Epithelial cell of esophagus (primary cell): ENCODE measurements around the gene ANKRD34C.
"Not testable (repeated sequence)": the region's sequence is repeated elsewhere in the genome, so short reads cannot be mapped to it uniquely, and the experiment has no call there.

Experiments used
- DNase-seq: peaks from one replicate; pipeline ENCODE4 v3.0.0; 2010; ENCODE audit warnings: low read depth
- H3K4me3 ChIP-seq: 2 replicates; pipeline ENCODE4 v1.5.1; 2011; ENCODE audit warnings: mild to moderate bottlenecking, low read length, control low read depth
- CTCF ChIP-seq: IDR thresholded peaks from 2 replicates; pipeline ENCODE4 v1.5.1; 2011; ENCODE audit warnings: low read depth, mild to moderate bottlenecking, low read length, control low read depth, inconsistent platforms; ENCODE audit not compliant: insufficient read depth; ENCODE audit errors: missing control alignments

Gene ANKRD34C

DNA sequence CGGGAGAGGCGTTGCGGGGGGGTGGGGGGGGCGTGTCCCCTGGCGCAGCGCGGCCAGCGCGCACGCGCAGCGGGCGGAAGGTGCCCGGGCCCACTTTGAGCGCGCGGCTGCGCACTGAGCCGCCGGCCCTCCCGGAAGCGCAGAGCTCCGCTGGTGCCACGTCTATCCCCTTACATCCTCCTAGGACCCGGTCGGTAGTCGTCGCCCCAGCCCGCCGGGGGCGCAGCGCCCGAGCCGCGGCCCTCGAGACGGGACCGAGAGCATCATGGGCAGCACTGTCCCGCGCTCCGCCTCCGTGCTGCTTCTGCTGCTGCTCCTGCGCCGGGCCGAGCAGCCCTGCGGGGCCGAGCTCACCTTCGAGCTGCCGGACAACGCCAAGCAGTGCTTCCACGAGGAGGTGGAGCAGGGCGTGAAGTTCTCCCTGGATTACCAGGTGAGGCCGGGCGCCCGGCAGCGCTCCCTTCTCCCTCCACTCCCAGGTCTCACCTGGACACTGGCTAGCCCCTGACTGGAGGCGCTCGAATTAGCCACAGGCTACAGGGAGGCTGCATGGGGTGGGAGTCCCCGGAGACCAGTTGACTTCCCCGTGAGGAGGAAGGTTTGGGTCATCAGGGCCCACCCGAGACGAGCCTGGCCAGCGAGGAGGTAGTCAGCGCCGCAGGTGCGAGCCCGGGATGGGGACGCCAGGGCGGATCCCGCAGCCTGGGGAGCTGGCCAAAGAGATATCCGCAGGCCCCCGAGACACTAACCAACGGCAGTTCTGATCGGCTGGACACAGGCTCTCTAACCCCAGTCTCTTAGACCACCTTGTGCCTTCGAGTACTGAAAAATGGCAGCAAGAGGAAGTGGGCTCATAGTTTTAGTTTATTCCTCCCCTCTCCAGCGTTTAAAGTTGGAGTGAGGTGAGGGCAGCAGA, 28.7 kb downstream of the ANKRD34C start, which contains the start of gene TMED3:
Gene TMED3 (plus strand): TSS at position 128 of the 916 bp plus-strand sequence. CDS start 138 bp downstream, at position 266.
- no peak for TF ChIP-seq CTCF
- peak; percentile 83 for DNase-seq
- H3K4me3 ChIP-seq = peak within 1 kb of the TSS; percentile 90

DNA sequence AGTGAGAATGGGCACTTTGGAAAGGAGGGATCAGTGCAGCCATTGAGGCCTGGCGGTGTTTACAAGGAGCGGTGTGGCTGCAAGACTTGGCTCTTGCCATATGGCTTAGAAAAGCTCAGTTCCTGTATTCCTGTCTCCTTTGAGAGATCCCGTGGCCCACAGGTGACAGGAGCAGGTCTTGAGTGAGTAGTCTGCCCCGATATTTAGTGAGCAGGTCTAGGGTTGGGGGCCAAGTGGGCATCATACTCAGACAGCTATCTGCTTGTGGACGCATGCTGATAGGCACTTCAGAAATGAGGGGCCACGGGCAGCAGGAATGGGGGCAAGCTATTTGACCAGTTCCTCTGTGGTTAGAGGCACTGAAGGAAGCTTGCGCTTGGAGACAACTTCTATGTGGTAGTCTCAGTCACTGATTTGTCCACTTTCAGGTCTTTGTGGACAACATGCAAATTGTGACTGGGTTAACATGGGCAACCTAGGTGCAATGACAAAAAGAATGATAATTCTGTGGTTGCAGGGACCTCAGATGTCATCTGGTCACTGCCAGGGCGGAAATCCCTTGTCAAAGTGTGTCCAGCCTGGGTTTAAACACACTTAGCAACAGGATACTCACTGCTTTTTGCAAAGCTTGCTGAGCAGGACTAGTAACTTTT, 29.5 kb downstream of the ANKRD34C start:
- H3K4me3 ChIP-seq = peak overlapping the region; percentile 90
- no peak for DNase-seq
- no peak for TF ChIP-seq CTCF

- no peak for TF ChIP-seq CTCF
- no peak for DNase-seq
Observed at GRCh38 chr15:79314186-79314585, 31.7 kb downstream of the ANKRD34C start.

DNA sequence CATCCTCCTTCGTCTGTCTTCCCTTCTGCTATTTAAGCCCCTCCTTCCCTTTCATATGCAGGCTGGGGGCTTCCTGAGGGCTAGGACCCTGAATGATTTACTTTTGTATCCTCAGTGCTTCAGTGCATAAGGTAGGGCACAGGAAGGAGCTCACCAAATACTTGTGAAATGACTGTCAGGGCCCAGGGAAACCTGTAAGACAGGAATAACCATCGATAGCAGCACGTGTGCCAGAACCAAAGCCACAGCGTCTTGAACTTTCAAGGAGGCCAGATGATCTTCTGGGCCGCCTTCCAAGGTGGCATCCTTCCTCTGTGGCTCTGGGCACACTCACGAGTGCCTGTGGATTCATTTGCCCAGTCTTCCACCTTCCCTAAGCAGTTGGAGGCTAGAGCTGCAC, 32.3 kb downstream of the ANKRD34C start:
- no peak for TF ChIP-seq CTCF
- no peak overlapping the region for H3K4me3 ChIP-seq
- DNase-seq = peak; percentile 95

More at GRCh38 chr15:79314186-79314585, 31.7 kb downstream of the ANKRD34C start:
- no peak overlapping the region for H3K4me3 ChIP-seq

DNA sequence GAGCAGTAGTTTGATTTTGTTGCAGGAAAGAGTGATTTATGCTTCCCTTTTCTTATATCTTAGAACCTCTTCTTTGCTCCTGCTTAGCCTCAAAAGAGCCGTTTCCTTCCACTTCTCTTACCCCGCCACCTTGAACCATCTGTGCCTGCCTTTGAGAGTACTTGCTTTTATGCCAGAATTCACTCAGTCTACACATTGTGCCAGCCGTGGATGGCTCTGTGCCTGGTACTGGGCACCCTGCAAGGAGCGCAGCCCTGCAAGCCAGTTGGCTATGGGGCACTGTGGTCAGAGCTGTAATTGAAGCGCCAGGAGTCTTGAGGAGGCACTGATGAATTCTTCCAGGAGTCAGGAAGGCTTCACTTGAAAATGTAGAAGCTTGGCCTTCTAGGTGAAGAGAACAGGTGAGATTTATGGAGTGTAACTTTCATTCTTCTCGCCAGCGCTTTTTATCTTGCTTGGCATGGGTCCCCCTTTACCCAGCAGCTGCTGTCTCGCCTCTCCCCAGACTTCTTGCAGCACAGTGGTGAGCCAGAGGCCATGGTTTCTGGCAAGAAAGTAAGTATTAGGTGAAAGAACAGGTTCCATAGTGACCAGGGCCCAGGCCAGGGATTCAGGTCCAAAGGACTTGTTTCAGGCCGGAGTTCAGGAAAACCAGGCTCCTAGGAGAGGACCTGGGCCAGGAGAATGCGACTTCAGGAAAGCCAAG, 33.3 kb downstream of the ANKRD34C start:
- H3K4me3 ChIP-seq = no peak overlapping the region
- no peak for TF ChIP-seq CTCF
- DNase-seq = no peak

- DNase-seq = no peak
- no peak overlapping the region for H3K4me3 ChIP-seq
- TF ChIP-seq CTCF = no peak
Observed at GRCh38 chr15:79316864-79317263, 34.3 kb downstream of the ANKRD34C start.

- H3K4me3 ChIP-seq, DNase-seq: not testable (repeated sequence)
Observed at GRCh38 chr15:79319973-79320372, 37.5 kb downstream of the ANKRD34C start.
